ENCODE data around the gene CNTN5. TPM values are rescaled to one million over a fixed set of nuclear protein-coding genes. Genes with fewer than 3 reads are reported as not detected.

Gene CNTN5
- polyA plus RNA-seq, 1 of the 3 experiments (the other 2 are of a cell fraction) = not detected

DNA sequence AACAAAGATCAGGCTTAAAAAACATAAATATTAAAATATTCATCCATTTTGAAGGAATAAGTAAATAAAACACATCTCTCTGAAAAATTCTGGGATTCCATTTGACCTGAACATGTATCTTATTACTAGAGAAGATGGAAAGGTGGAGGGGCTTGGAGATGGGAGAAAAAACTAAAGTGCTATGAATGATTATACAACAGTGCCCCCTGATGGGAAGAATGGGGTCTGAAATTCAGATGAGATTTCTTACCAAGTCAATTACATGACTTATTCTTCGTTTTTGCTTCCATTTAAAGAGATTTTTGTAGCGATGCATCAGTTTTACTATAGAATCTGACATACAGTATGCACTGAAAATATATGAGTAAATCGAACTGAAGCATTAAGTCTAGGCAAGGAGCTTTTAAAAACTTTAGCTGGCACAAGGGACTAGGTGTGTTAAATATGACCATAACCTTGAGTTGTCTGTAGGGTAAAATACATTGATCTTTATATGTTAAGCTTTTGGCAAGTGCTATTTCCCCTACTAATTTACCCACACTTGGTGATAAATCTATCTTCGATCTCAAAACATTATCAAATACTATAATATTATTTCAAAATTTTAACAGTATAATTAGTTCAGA lies 718.8 kb downstream of the CNTN5 start:
- H3K4me1 ChIP-seq (ENCODE audit: control insufficient read depth in 1 of 2, insufficient read depth in 2 of 2, low read depth in 1 of 2, low read length in 1 of 2) = no peaks in the 10 kb centered on the region
- H3K79me2 ChIP-seq (ENCODE audit: insufficient read depth) = no peaks in the 10 kb centered on the region
- no peak overlapping the region for H3K4me2 ChIP-seq
- peak overlapping the region in 1 of 2 experiments; percentile 20; a peak in 1 of 4 replicates for H3K4me3 ChIP-seq (ENCODE audit: low read depth in 2 of 2, low read length in 1 of 2)
- no peaks in the 10 kb centered on the region for H3K27me3 ChIP-seq (ENCODE audit: insufficient read depth)
- no peaks in the 10 kb centered on the region for H3F3A ChIP-seq (replicated peaks; ENCODE audit: insufficient read depth)
- TF ChIP-seq POLR2AphosphoS5 (IDR thresholded peaks at IDR 0.05; ENCODE audit: low read depth, low read length) = no peak
- peak; percentile 74 for TF ChIP-seq RAD21 (IDR thresholded peaks at IDR 0.05; ENCODE audit: low read length)
- TF ChIP-seq FOXM1 (IDR thresholded peaks at IDR 0.05; ENCODE audit: low read depth) = no peak
- TF ChIP-seq, protein P1, sequence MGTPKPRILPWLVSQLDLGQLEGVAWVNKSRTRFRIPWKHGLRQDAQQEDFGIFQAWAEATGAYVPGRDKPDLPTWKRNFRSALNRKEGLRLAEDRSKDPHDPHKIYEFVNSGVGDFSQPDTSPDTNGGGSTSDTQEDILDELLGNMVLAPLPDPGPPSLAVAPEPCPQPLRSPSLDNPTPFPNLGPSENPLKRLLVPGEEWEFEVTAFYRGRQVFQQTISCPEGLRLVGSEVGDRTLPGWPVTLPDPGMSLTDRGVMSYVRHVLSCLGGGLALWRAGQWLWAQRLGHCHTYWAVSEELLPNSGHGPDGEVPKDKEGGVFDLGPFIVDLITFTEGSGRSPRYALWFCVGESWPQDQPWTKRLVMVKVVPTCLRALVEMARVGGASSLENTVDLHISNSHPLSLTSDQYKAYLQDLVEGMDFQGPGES (IDR thresholded peaks at IDR 0.05; ENCODE audit: low read depth, low read length) = no peak
- TF ChIP-seq, protein P2, sequence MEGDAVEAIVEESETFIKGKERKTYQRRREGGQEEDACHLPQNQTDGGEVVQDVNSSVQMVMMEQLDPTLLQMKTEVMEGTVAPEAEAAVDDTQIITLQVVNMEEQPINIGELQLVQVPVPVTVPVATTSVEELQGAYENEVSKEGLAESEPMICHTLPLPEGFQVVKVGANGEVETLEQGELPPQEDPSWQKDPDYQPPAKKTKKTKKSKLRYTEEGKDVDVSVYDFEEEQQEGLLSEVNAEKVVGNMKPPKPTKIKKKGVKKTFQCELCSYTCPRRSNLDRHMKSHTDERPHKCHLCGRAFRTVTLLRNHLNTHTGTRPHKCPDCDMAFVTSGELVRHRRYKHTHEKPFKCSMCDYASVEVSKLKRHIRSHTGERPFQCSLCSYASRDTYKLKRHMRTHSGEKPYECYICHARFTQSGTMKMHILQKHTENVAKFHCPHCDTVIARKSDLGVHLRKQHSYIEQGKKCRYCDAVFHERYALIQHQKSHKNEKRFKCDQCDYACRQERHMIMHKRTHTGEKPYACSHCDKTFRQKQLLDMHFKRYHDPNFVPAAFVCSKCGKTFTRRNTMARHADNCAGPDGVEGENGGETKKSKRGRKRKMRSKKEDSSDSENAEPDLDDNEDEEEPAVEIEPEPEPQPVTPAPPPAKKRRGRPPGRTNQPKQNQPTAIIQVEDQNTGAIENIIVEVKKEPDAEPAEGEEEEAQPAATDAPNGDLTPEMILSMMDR (IDR thresholded peaks at IDR 0.05) = peak; percentile 79
- no peak for TF ChIP-seq RFX5 (IDR thresholded peaks at IDR 0.05; ENCODE audit: low read length)
- TF ChIP-seq GABPA (IDR thresholded peaks at IDR 0.05; ENCODE audit: low read depth) = no peak
- TF ChIP-seq SMC3 (IDR thresholded peaks at IDR 0.05; ENCODE audit: low read depth, low read length) = peak; percentile 39
- TF ChIP-seq NFIC (IDR thresholded peaks at IDR 0.05; ENCODE audit: borderline replicate concordance) = no peak
- no peak for TF ChIP-seq EZH2phosphoT487 (IDR thresholded peaks at IDR 0.05; ENCODE audit: borderline replicate concordance, low read depth)
- ChIA-PET POLR2A (no interaction called here), CTCF (interaction anchor here (0.6 to 2.3 kb wide), 7 partner anchors 10 to 539 kb away, joined by 3 to 11 read pairs (median 3); no protein-coding TSS in a partner anchor)
- no peaks in the 10 kb centered on the region for H3K9me3 ChIP-seq
- H4K20me1 ChIP-seq (ENCODE audit: insufficient read depth) = no peaks in the 10 kb centered on the region
- H3K9ac ChIP-seq = no peak overlapping the region
- WGBS (ENCODE audit: low lambda C conversion rate) = under 1% methylated on average over 4 of the region's 4 CpGs
- no peak overlapping the region for H2AFZ ChIP-seq (ENCODE audit: low read depth)
- no peaks in the 10 kb centered on the region for H3K9me2 ChIP-seq
- no peaks in the 10 kb centered on the region for H3K36me3 ChIP-seq (replicated peaks in 1 of 2; ENCODE audit: control insufficient read depth in 1 of 2, insufficient read depth in 2 of 2, low read length in 1 of 2)
- no peak overlapping the region for H3K27ac ChIP-seq (ENCODE audit: low read depth in 2 of 2, low read length in 1 of 2)
- peak; percentile 51 for DNase-seq

DNA sequence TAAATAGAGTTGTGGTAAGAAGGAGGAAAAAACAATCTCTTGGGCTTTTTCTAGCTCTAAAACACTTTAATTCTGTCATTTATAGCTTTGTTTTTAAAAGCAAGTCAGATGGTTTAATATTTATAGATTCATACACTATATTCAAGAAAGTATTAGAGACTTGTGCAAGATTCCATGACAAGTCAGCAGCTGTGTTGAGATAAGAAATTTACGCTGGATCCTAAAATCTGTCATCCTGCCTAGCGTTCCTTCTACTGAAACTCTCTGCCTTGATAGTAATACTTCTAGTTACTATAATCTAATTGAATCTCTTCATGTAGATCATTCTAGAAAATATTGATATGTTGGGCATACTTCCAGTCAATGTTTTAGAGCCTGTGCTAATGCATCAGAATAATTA lies 721.8 kb downstream of the CNTN5 start:
- Histone ChIP-seq H3K79me2 (ENCODE audit: insufficient read depth) (no peaks in the 10 kb centered on the region), H3K36me3 (replicated peaks in 1 of 2; ENCODE audit: control insufficient read depth in 1 of 2, insufficient read depth in 2 of 2, low read length in 1 of 2) (no peaks in the 10 kb centered on the region), H2AFZ (ENCODE audit: low read depth) (no peak overlapping the region), H3K4me2 (no peak overlapping the region), H3K4me1 (ENCODE audit: control insufficient read depth in 1 of 2, insufficient read depth in 2 of 2, low read depth in 1 of 2, low read length in 1 of 2) (no peaks in the 10 kb centered on the region), H3K27me3 (ENCODE audit: insufficient read depth) (no peaks in the 10 kb centered on the region), H3K27ac (ENCODE audit: low read depth in 2 of 2, low read length in 1 of 2) (no peak overlapping the region), H3K9ac (no peak overlapping the region), H4K20me1 (ENCODE audit: insufficient read depth) (no peaks in the 10 kb centered on the region), H3K9me2 (no peaks in the 10 kb centered on the region), H3F3A (replicated peaks; ENCODE audit: insufficient read depth) (no peaks in the 10 kb centered on the region), H3K4me3 (ENCODE audit: low read depth in 2 of 2, low read length in 1 of 2) (no peak overlapping the region), H3K9me3 (no peaks in the 10 kb centered on the region)
- TF ChIP-seq JUND (IDR thresholded peaks at IDR 0.05) (no peak), ELF1 (IDR thresholded peaks at IDR 0.05) (no peak), TCF12 (IDR thresholded peaks at IDR 0.05) (no peak), GABPA (IDR thresholded peaks at IDR 0.05; ENCODE audit: low read depth) (no peak), NRF1 (IDR thresholded peaks at IDR 0.05; ENCODE audit: low read depth, low read length) (no peak), MEF2A (IDR thresholded peaks at IDR 0.05; ENCODE audit: borderline replicate concordance, low read depth) (no peak), SMC3 (IDR thresholded peaks at IDR 0.05; ENCODE audit: low read depth, low read length) (no peak), RFX5 (IDR thresholded peaks at IDR 0.05; ENCODE audit: low read length) (no peak), FOXJ3 (CRISPR knock-in tag; IDR thresholded peaks at IDR 0.05) (no peak), CHD2 (IDR thresholded peaks at IDR 0.05; ENCODE audit: low read length, partially characterized antibody) (no peak), NFIC (IDR thresholded peaks at IDR 0.05; ENCODE audit: borderline replicate concordance) (no peak), EP300 (IDR thresholded peaks at IDR 0.05; ENCODE audit: borderline replicate concordance in 1 of 2, low read depth in 1 of 2, low read length in 1 of 2) (no peak), RAD21 (IDR thresholded peaks at IDR 0.05; ENCODE audit: low read length) (no peak)
- TF ChIP-seq, protein P3, sequence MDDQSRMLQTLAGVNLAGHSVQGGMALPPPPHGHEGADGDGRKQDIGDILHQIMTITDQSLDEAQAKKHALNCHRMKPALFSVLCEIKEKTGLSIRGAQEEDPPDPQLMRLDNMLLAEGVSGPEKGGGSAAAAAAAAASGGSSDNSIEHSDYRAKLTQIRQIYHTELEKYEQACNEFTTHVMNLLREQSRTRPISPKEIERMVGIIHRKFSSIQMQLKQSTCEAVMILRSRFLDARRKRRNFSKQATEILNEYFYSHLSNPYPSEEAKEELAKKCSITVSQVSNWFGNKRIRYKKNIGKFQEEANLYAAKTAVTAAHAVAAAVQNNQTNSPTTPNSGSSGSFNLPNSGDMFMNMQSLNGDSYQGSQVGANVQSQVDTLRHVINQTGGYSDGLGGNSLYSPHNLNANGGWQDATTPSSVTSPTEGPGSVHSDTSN (IDR thresholded peaks at IDR 0.05) = no peak
- TF ChIP-seq, protein P4, sequence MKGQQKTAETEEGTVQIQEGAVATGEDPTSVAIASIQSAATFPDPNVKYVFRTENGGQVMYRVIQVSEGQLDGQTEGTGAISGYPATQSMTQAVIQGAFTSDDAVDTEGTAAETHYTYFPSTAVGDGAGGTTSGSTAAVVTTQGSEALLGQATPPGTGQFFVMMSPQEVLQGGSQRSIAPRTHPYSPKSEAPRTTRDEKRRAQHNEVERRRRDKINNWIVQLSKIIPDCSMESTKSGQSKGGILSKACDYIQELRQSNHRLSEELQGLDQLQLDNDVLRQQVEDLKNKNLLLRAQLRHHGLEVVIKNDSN (IDR thresholded peaks at IDR 0.05; ENCODE audit: borderline replicate concordance, low read depth) = no peak
- TF ChIP-seq, protein P5, sequence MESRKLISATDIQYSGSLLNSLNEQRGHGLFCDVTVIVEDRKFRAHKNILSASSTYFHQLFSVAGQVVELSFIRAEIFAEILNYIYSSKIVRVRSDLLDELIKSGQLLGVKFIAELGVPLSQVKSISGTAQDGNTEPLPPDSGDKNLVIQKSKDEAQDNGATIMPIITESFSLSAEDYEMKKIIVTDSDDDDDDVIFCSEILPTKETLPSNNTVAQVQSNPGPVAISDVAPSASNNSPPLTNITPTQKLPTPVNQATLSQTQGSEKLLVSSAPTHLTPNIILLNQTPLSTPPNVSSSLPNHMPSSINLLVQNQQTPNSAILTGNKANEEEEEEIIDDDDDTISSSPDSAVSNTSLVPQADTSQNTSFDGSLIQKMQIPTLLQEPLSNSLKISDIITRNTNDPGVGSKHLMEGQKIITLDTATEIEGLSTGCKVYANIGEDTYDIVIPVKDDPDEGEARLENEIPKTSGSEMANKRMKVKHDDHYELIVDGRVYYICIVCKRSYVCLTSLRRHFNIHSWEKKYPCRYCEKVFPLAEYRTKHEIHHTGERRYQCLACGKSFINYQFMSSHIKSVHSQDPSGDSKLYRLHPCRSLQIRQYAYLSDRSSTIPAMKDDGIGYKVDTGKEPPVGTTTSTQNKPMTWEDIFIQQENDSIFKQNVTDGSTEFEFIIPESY (IDR thresholded peaks at IDR 0.05; ENCODE audit: borderline replicate concordance, low read depth) = no peak
- CTCF ChIA-PET = no interaction called here
- no peak for DNase-seq
- WGBS (ENCODE audit: low lambda C conversion rate) = 13% methylated on average over 2 of the region's 2 CpGs
- POLR2A ChIA-PET = no interaction called here

All from SK-N-SH (cell line).